ENCODE measurements around the gene MDGA2. TPM values are rescaled to one million over a fixed set of nuclear protein-coding genes. Genes with fewer than 3 reads are reported as not detected.

The MDGA2 gene
- total RNA-seq, 4 donors from 2014 or later: not detected

DNA sequence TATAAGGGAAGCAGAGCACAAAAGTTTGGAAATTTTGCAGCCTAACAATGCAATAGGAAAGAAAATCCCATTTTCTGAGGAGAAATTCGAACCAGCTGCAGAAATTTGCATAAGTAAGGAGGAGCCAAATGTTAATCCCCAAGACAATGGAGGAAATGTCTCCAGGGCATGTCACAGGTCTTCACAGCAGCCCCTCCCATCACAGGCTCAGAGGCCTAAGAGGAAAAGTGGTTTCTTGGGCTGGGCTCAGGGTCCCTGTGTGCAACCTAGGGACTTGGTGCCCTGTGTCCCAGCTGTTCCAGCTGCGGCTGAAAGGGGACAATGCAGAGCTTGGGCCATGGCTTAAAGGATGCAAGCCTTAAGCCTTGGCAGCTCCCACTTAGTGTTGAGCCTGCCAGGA is 190.0 kb downstream of the MDGA2 start:
- Histone ChIP-seq H3K9me3 (no peaks in the 10 kb centered on the region), H3K4me1 (no peaks in the 10 kb centered on the region), H3K36me3 (no peaks in the 10 kb centered on the region), H3K27ac (no peak overlapping the region), H3K4me3 (no peak overlapping the region), H3K27me3 (no peaks in the 10 kb centered on the region)
- DNase-seq: no peak
- TF ChIP-seq, protein P1, sequence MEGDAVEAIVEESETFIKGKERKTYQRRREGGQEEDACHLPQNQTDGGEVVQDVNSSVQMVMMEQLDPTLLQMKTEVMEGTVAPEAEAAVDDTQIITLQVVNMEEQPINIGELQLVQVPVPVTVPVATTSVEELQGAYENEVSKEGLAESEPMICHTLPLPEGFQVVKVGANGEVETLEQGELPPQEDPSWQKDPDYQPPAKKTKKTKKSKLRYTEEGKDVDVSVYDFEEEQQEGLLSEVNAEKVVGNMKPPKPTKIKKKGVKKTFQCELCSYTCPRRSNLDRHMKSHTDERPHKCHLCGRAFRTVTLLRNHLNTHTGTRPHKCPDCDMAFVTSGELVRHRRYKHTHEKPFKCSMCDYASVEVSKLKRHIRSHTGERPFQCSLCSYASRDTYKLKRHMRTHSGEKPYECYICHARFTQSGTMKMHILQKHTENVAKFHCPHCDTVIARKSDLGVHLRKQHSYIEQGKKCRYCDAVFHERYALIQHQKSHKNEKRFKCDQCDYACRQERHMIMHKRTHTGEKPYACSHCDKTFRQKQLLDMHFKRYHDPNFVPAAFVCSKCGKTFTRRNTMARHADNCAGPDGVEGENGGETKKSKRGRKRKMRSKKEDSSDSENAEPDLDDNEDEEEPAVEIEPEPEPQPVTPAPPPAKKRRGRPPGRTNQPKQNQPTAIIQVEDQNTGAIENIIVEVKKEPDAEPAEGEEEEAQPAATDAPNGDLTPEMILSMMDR (IDR thresholded peaks at IDR 0.05): no peak
- TF ChIP-seq POLR2A (IDR thresholded peaks at IDR 0.05): no peak

- Histone ChIP-seq H3K36me3 (no peaks in the 10 kb centered on the region), H3K27ac (no peak overlapping the region), H3K9me3 (no peaks in the 10 kb centered on the region), H3K4me1 (no peaks in the 10 kb centered on the region), H3K4me3 (no peak overlapping the region), H3K27me3 (no peaks in the 10 kb centered on the region)
- TF ChIP-seq POLR2A (IDR thresholded peaks at IDR 0.05): no peak
- TF ChIP-seq, protein P1 (IDR thresholded peaks at IDR 0.05): no peak
- no peak for DNase-seq
These were observed 192.0 kb downstream of the MDGA2 start for GRCh38 chr14:47483449-47483848.

- no peaks in the 10 kb centered on the region for H3K36me3 ChIP-seq
- DNase-seq: no peak
- no peak overlapping the region for H3K4me3 ChIP-seq
- no peak overlapping the region for H3K27ac ChIP-seq
- no peaks in the 10 kb centered on the region for H3K4me1 ChIP-seq
- TF ChIP-seq POLR2A (IDR thresholded peaks at IDR 0.05): no peak
- TF ChIP-seq, protein P1 (IDR thresholded peaks at IDR 0.05): no peak
- H3K27me3 ChIP-seq: no peaks in the 10 kb centered on the region
- H3K9me3 ChIP-seq: no peaks in the 10 kb centered on the region
These were observed 204.3 kb downstream of the MDGA2 start for GRCh38 chr14:47471075-47471474.

DNA sequence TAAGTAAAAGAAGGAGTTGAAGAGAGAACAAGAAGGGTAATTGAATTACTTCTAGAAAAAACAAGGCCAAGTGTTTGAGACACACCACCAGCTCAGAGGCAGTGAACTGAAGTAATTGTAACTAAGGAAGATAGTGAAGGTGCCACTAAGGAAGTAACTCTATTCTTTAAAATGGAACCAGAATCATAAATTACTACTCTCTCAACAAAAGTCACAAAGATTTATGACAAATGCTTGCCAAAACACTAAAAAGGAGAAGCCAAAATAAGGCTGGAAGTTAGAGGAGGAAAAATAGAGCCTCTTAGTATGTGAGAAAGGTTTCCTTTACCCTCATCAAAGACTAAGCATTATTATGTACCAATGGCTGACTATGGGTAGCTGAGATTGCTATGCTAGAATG is 208.5 kb downstream of the MDGA2 start:
- Histone ChIP-seq H3K27me3 (no peaks in the 10 kb centered on the region), H3K4me3 (no peak overlapping the region), H3K4me1 (no peaks in the 10 kb centered on the region), H3K36me3 (no peaks in the 10 kb centered on the region), H3K27ac (no peak overlapping the region), H3K9me3 (no peaks in the 10 kb centered on the region)
- TF ChIP-seq POLR2A (IDR thresholded peaks at IDR 0.05): no peak
- TF ChIP-seq, protein P1 (IDR thresholded peaks at IDR 0.05): no peak
- no peak for DNase-seq

GRCh38 chr14:47454025-47454424 is 221.4 kb downstream of the MDGA2 start:
- Histone ChIP-seq H3K36me3 (no peaks in the 10 kb centered on the region), H3K4me3 (no peak overlapping the region), H3K4me1 (no peaks in the 10 kb centered on the region), H3K27ac (no peak overlapping the region), H3K9me3 (no peaks in the 10 kb centered on the region), H3K27me3 (no peaks in the 10 kb centered on the region)
- TF ChIP-seq, protein P1 (IDR thresholded peaks at IDR 0.05): no peak
- TF ChIP-seq POLR2A (IDR thresholded peaks at IDR 0.05): no peak
- no peak for DNase-seq

- no peak for TF ChIP-seq POLR2A (IDR thresholded peaks at IDR 0.05)
- TF ChIP-seq, protein P1 (IDR thresholded peaks at IDR 0.05): no peak
- no peaks in the 10 kb centered on the region for H3K36me3 ChIP-seq
- H3K4me3 ChIP-seq: no peak overlapping the region
- no peaks in the 10 kb centered on the region for H3K27me3 ChIP-seq
- no peaks in the 10 kb centered on the region for H3K9me3 ChIP-seq
- H3K27ac ChIP-seq: no peak overlapping the region
- DNase-seq: no peak
- no peaks in the 10 kb centered on the region for H3K4me1 ChIP-seq
These were observed 228.3 kb downstream of the MDGA2 start for GRCh38 chr14:47447076-47447475.

Measured in Peyer's patch (tissue), 4 donors.